ENCODE measurements around the gene STON1. TPM values are rescaled to one million over a fixed set of nuclear protein-coding genes. Genes with fewer than 3 reads are reported as not detected.

STON1 gene
- total RNA-seq, 3 donors from 2014 or later: 5.5 to 118 (median 6.0) TPM

GRCh38 chr2:48508461-48509124 is 21.4 kb upstream of the STON1 start:
- Histone ChIP-seq H3K36me3 (ENCODE audit: low read depth) (no peaks in the 10 kb centered on the region), H3K4me3 (no peak overlapping the region), H3K9me3 (no peaks in the 10 kb centered on the region), H3K4me1 (ENCODE audit: low read depth) (peaks cover 11% of the 10 kb centered on the region)
- DNase-seq (peak in 1 of 3 donors; percentile 50), ATAC-seq (peak; percentile 72)
- no peak for TF ChIP-seq CTCF (IDR thresholded peaks at IDR 0.05)
- intact Hi-C loops (cut with DNase I, micrococcal nuclease): no loop called here

GRCh38 chr2:48510329-48510728 is 19.6 kb upstream of the STON1 start:
- H3K4me3 ChIP-seq: no peak overlapping the region
- intact Hi-C loops (cut with DNase I, micrococcal nuclease): no loop called here
- ATAC-seq (peak; percentile 57), DNase-seq (no peak)
- no peak for TF ChIP-seq CTCF (IDR thresholded peaks at IDR 0.05)
- no peaks in the 10 kb centered on the region for H3K9me3 ChIP-seq
- H3K4me1 ChIP-seq (ENCODE audit: low read depth): peaks cover 11% of the 10 kb centered on the region
- no peaks in the 10 kb centered on the region for H3K36me3 ChIP-seq (ENCODE audit: low read depth)

GRCh38 chr2:48511849-48512470 is 18.0 kb upstream of the STON1 start:
- intact Hi-C loops (cut with DNase I, micrococcal nuclease): no loop called here
- DNase-seq: no peak
- Histone ChIP-seq H3K36me3 (ENCODE audit: low read depth) (no peaks in the 10 kb centered on the region), H3K4me1 (ENCODE audit: low read depth) (peaks cover 11% of the 10 kb centered on the region), H3K4me3 (no peak overlapping the region), H3K9me3 (no peaks in the 10 kb centered on the region)
- ATAC-seq: no peak
- no peak for TF ChIP-seq CTCF (IDR thresholded peaks at IDR 0.05)

- TF ChIP-seq CTCF (IDR thresholded peaks at IDR 0.05): no peak
- peaks cover 11% of the 10 kb centered on the region for H3K4me1 ChIP-seq (ENCODE audit: low read depth)
- no peaks in the 10 kb centered on the region for H3K9me3 ChIP-seq
- H3K4me3 ChIP-seq: no peak overlapping the region
- ATAC-seq (no peak), DNase-seq (no peak)
- intact Hi-C loops (cut with DNase I, micrococcal nuclease): no loop called here
- H3K36me3 ChIP-seq (ENCODE audit: low read depth): no peaks in the 10 kb centered on the region
Observed at GRCh38 chr2:48512571-48512970, 17.4 kb upstream of the STON1 start.

- intact Hi-C loops (cut with DNase I, micrococcal nuclease): no loop called here
- H3K9me3 ChIP-seq: no peaks in the 10 kb centered on the region
- TF ChIP-seq CTCF (IDR thresholded peaks at IDR 0.05): no peak
- no peak overlapping the region for H3K4me3 ChIP-seq
- H3K36me3 ChIP-seq (ENCODE audit: low read depth): no peaks in the 10 kb centered on the region
- no peak for ATAC-seq
- DNase-seq: no peak
- H3K4me1 ChIP-seq (ENCODE audit: low read depth): no peaks in the 10 kb centered on the region
Observed at GRCh38 chr2:48514348-48515003, 15.5 kb upstream of the STON1 start.
